ENCODE results near the gene HOXB3. TPM values are rescaled to one million over a fixed set of nuclear protein-coding genes. Genes with fewer than 3 reads are reported as not detected.

The HOXB3 gene
- polyA plus RNA-seq, 1 experiment = 33.0 TPM

DNA sequence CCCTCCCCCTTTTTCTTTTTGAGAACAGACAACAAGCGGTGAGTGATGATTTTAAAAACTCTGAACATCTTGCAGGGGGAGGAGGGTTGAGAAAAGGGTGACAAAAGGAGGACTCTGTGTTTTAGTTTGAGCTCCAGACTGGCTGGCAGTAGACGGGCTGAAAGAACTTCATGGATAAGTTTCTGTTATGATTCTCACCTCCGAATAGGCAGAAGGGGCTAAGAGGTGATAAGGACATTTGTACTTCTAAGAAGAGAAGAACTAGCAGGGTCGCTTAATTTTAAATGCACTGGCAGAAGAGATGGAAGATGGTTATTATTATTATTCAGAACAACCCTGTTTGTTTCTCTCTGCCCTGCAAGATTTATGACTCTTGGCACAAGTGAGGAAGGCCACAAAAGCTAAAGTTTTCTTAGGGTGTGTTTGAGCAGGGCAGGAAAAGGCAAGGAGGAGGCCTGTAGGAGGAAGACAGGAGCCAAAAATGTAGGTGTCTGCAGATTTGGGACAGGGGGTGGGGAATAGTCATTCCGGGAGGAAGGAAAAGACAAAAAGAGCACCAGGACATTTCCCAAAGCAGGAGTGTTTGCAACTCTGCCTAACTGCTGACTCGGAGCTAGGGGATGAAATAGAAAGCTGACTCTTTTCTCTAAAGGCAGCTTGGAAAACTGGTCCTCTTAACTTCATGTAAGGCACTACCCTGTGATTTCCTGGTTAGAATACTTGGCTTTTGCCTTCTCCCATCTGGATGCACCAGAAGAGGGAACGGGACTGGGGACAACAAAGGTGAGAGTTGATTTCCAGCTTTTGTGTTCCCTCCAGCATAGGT is 33.3 kb downstream of the HOXB3 start:
- ChIA-PET CTCF (interaction anchor here (0.7 to 1.2 kb wide), 3 partner anchors 64 to 539 kb away, joined by 3 read pairs; no protein-coding TSS in a partner anchor), POLR2A (interaction anchor here (0.6 to 4.9 kb wide), 9 partner anchors 8 to 73 kb away, joined by 3 to 40 read pairs (median 4); no protein-coding TSS in a partner anchor)
- DNase-seq (ENCODE audit: low read depth, low spot score) = no peak
- TF ChIP-seq, protein P1, sequence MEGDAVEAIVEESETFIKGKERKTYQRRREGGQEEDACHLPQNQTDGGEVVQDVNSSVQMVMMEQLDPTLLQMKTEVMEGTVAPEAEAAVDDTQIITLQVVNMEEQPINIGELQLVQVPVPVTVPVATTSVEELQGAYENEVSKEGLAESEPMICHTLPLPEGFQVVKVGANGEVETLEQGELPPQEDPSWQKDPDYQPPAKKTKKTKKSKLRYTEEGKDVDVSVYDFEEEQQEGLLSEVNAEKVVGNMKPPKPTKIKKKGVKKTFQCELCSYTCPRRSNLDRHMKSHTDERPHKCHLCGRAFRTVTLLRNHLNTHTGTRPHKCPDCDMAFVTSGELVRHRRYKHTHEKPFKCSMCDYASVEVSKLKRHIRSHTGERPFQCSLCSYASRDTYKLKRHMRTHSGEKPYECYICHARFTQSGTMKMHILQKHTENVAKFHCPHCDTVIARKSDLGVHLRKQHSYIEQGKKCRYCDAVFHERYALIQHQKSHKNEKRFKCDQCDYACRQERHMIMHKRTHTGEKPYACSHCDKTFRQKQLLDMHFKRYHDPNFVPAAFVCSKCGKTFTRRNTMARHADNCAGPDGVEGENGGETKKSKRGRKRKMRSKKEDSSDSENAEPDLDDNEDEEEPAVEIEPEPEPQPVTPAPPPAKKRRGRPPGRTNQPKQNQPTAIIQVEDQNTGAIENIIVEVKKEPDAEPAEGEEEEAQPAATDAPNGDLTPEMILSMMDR (IDR thresholded peaks at IDR 0.05; ENCODE audit: low read depth, low read length) = no peak
- Histone ChIP-seq H3K27ac (ENCODE audit: low read depth, low read length) (peak overlapping the region; percentile 88), H3K4me3 (ENCODE audit: low read depth, low read length) (peak overlapping the region; percentile 56), H3K27me3 (ENCODE audit: control insufficient read depth, insufficient read depth, low read length) (no peaks in the 10 kb centered on the region), H3K9me3 (ENCODE audit: control insufficient read depth, insufficient read depth, low read length) (no peaks in the 10 kb centered on the region; the same call in 1 of the 2 replicates)

DNA sequence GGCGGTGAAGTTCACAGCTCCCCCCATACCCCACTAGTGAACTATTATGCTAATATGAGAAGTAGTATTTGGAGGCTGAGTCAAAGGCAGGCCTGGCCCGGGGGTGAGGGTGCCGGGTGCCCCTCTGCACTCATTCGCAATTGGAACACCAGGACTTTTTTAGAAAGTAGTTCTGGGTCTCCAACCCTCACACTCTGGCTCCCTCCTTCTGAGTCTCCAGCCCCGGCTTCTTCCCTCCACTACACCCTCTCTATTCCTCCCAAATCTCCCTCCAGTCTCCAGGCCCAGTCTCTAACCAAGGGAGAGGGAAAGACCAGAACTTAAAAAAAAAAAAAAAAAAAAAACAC is 33.8 kb downstream of the HOXB3 start:
- Histone ChIP-seq H3K4me3 (ENCODE audit: low read depth, low read length) (peak overlapping the region; percentile 56), H3K27ac (ENCODE audit: low read depth, low read length) (peak overlapping the region; percentile 88), H3K9me3 (ENCODE audit: control insufficient read depth, insufficient read depth, low read length) (no peaks in the 10 kb centered on the region; the same call in 1 of the 2 replicates), H3K27me3 (ENCODE audit: control insufficient read depth, insufficient read depth, low read length) (no peaks in the 10 kb centered on the region)
- DNase-seq (ENCODE audit: low read depth, low spot score) = no peak
- TF ChIP-seq, protein P1 (IDR thresholded peaks at IDR 0.05; ENCODE audit: low read depth, low read length) = no peak
- CTCF ChIA-PET = interaction anchor here (0.5 to 1.8 kb wide), 3 partner anchors 37 to 538 kb away, joined by 3 to 8 read pairs (median 4); partner anchors contain the start of gene HOXB5
- POLR2A ChIA-PET = interaction anchor here (0.7 to 4.9 kb wide), 11 partner anchors 7 to 69 kb away, joined by 3 to 40 read pairs (median 4); no protein-coding TSS in a partner anchor

DNA sequence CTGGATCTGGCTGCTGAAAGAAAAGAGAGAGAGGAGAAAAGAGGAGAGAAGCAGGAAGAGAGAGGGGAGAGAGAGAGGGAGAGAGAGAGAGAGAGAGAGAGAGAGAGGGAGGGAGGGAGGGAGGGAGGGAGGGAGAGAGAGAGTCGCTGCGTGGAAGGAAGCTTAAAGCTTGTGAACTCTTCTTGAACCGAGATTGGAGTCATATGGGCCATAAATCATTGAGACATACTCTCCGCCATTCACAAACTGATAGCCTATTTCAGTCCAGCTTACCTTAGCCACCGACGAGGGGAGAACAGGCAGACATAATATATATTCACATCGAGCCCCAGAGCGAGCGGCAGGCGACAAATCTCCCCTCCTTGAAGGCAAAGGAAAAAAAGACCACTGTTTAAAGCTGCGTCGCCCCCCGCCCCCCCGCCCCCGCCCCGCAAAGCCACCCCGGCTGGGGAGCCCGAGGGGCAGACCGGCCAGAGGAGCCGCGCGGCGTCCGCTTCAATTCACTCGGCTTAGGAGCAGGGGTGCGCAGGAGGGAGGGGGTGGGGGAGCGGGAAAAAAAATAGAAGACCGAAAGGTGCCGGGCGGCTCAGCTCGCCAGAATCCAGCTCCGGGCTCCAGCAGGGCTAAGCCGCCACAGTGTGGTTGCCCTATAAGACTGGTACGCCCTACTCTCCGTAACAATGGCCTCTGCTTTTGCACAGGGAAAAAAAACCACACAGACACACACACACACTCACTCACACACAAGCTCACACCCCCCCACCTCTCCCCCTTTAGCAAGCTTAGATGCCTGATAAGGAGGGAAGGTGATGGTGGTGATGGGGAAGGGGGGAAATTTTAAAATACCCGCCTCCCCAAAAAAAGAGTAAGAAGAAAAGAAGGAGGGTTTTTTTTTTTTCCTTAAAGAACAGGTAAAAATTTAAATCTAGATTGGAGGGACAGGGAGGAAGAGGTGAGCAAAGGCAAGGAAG is 34.5 kb downstream of the HOXB3 start:
- DNase-seq (ENCODE audit: low read depth, low spot score) = peak; percentile 94
- CTCF ChIA-PET = interaction anchor here (0.5 to 1.8 kb wide), 4 partner anchors 38 to 538 kb away, joined by 3 to 8 read pairs (median 5); partner anchors contain the start of gene HOXB5
- Histone ChIP-seq H3K27ac (ENCODE audit: low read depth, low read length) (peak overlapping the region; percentile 90), H3K9me3 (ENCODE audit: control insufficient read depth, insufficient read depth, low read length) (no peaks in the 10 kb centered on the region; the same call in 1 of the 2 replicates), H3K27me3 (ENCODE audit: control insufficient read depth, insufficient read depth, low read length) (no peaks in the 10 kb centered on the region), H3K4me3 (ENCODE audit: low read depth, low read length) (peak overlapping the region; percentile 63)
- TF ChIP-seq, protein P1 (IDR thresholded peaks at IDR 0.05; ENCODE audit: low read depth, low read length) = no peak
- POLR2A ChIA-PET = interaction anchor here (0.7 to 4.9 kb wide), 9 partner anchors 7 to 72 kb away, joined by 3 to 40 read pairs (median 4); no protein-coding TSS in a partner anchor

DNA sequence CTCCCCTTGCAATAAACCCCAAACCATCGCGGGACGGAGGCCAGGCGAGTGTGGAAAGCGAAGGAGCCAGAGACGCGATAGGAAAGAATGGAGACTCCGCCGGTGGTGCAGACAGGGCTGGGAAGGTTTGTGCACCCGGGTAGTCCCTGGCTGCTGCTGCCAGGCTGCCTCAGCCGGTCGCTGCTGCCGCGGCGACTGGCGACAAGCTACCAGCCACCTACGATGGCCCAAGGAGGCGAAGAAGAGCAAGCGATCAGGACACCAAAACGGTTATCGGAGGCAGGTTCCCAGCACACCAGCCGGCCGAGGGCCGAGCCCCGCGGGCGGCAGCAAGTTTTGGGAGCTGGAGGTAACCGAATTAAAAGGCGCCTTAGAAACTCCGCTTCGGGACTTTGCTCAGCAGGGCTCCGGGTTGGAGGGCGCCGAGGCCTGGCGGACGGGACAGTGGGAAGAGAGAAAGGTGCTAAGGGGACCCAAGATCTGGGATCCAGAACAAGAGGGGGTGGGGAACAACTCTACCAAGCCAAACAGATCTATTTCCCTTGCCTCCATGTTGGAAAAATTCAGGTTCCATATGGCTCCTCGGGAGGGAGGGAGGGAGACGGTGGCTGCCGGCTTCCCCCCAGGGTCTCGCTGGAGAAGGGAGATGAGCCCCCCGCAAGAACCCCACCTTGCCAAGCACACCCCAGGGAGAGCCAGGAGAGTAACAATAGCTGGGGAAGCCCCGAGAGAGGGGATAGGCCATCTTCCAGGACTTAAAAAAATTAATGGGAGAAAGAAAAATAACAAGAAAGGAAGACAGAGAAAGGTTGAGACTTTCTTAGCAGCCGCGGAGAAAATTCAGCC is 35.4 kb downstream of the HOXB3 start:
- H3K4me3 ChIP-seq (ENCODE audit: low read depth, low read length) = peak overlapping the region; percentile 63
- H3K27ac ChIP-seq (ENCODE audit: low read depth, low read length) = peak overlapping the region; percentile 90
- H3K27me3 ChIP-seq (ENCODE audit: control insufficient read depth, insufficient read depth, low read length) = no peaks in the 10 kb centered on the region
- no peak for DNase-seq (ENCODE audit: low read depth, low spot score)
- no peaks in the 10 kb centered on the region; the same call in 1 of the 2 replicates for H3K9me3 ChIP-seq (ENCODE audit: control insufficient read depth, insufficient read depth, low read length)
- TF ChIP-seq, protein P1 (IDR thresholded peaks at IDR 0.05; ENCODE audit: low read depth, low read length) = no peak
- ChIA-PET POLR2A (interaction anchor here (0.9 to 4.9 kb wide), 4 partner anchors 12 to 71 kb away, joined by 4 to 40 read pairs (median 9); no protein-coding TSS in a partner anchor), CTCF (interaction anchor here (0.6 to 1.8 kb wide), 2 partner anchors 39 to 49 kb away, joined by 3 to 8 read pairs; partner anchors contain the start of gene HOXB5)

Data from AG04450 (cell line).